ENCODE data around the gene TRAPPC11.

GRCh38 chr4:183666088-183666487 lies 7.0 kb downstream of the TRAPPC11 start:
- TF ChIP-seq POLR2A (IDR thresholded peaks at IDR 0.05; ENCODE audit: low read length) (no peak), GATA1 (IDR thresholded peaks at IDR 0.05; ENCODE audit: low read depth, low read length) (no peak)
